GM12892 (cell line): Measurements from ENCODE around the gene TCFL5.

Source experiments
- POLR2A ChIP-seq: IDR thresholded peaks from 2 replicates; pipeline ENCODE4 v1.6.1; 2011; ENCODE audit warnings: low read depth, low read length, control low read depth
- POLR2AphosphoS5 ChIP-seq: IDR thresholded peaks from 2 replicates; pipeline ENCODE4 v1.6.1; 2011; ENCODE audit warnings: low read depth, low read length, control low read depth

DNA sequence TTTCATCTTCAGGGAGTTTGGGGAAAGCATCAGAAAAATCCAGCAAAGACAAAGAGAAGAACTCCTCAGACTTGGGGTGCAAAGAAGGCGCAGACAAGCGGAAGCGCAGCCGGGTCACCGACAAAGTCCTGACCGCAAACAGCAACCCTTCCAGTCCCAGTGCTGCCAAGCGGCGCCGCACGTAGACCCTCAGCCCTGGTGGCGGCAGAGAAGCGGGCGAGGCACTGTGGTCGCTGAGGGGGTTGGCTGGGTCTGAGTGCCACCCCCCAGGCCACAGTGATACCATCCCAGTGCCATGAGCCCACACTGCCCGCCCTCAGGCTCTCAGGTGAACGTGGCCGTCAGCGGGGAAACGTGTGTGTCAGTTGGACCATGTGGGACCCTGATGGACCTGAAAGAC, 62.2 kb downstream of the TCFL5 start:
- TF ChIP-seq POLR2AphosphoS5 (no peak), POLR2A (no peak)
